GM18505 (cell line): ENCODE data around the gene EHBP1L1.

Source experiments
- ATAC-seq: cut with Tn5 transposase; IDR thresholded peaks from one replicate; pipeline ENCODE4 v1.9.1; 2021; ENCODE audit not compliant: unreplicated experiment
- POLR2A ChIP-seq: IDR thresholded peaks from 4 replicates; pipeline ENCODE4 v1.6.1; 2011; ENCODE audit warnings: borderline replicate concordance; ENCODE audit not compliant: insufficient read depth, insufficient read length; ENCODE audit errors: extremely low read depth

The EHBP1L1 gene

DNA sequence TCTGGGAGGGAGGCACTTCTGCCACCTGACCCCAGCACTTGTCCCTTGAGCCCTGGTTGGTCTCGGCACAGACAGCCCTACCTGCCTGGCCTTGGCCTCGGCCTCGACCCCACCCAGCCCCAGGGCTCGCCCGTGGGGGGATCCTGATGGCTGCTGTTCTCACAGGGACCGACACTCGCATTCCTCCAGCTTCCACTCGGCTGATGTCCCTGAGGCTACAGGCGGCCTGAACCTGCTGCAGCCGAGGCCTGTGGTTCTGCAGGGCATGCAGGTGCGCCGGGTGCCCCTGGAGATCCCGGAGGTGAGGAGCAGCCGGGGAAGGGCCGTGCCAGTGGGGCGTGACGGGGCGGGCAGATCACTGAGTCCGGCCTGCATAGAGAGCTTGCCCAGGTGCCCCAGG, 44.8 kb downstream of the EHBP1L1 start:
- TF ChIP-seq POLR2A, result no peak
- no peak for ATAC-seq

DNA sequence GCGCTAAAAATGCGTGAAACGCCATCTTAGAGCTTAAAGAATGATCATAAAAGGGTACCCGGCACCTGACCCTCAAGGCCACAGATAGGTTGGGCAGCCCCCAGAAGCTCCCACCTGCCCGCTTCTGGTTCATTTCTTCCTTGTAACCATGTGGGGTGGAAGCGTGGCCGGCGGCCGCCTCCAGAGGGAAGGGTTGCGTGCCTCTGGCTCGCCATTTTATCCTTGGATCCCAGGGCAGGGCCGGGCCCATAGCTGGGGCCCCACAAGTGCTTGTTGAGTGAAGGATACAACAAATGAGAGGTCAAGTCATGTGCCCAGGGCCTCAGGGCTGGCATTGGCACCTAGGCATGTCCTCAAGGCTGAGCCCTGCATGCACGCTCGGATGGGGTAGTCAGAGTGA, 45.6 kb downstream of the EHBP1L1 start:
- ATAC-seq, result no peak
- no peak for TF ChIP-seq POLR2A

DNA sequence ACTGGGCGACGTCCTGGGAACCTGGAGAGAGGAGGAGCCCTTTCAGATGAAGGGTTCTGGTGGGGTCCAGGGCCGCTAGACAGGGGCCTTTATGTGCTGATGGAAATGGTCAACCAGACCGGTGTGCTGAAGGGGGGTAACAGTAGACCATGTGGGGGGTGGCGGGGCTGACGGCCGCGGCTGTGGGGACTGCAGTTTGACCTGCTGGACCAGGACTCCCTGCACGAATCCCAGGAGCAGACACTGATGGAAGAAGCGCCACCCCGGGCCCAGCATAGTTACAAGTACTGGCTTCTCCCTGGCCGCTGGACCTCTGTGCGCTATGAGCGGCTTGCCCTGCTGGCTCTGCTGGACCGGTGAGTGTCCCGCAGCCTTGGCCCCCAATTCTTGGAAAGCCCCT, 46.2 kb downstream of the EHBP1L1 start:
- ATAC-seq, result no peak
- TF ChIP-seq POLR2A, result no peak

DNA sequence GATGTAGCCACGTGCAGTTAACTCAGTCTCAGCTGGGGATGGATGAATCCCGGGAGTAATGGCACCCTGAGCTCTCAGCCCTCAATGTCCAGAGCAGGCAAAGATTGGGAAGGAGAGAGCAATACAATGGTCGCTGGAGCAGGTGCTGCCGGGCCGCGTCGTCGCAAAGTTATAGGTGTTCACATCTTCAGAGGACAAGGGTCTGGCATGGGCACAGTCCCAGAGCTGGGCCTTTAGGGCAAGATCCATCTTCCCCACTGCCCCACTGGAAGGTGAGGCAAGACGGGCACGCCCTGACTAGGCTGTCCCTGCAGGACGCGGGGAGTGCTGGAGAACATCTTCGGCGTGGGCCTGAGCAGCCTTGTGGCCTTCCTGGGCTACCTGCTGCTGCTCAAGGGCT, 47.3 kb downstream of the EHBP1L1 start:
- ATAC-seq, result no peak
- TF ChIP-seq POLR2A, result no peak

DNA sequence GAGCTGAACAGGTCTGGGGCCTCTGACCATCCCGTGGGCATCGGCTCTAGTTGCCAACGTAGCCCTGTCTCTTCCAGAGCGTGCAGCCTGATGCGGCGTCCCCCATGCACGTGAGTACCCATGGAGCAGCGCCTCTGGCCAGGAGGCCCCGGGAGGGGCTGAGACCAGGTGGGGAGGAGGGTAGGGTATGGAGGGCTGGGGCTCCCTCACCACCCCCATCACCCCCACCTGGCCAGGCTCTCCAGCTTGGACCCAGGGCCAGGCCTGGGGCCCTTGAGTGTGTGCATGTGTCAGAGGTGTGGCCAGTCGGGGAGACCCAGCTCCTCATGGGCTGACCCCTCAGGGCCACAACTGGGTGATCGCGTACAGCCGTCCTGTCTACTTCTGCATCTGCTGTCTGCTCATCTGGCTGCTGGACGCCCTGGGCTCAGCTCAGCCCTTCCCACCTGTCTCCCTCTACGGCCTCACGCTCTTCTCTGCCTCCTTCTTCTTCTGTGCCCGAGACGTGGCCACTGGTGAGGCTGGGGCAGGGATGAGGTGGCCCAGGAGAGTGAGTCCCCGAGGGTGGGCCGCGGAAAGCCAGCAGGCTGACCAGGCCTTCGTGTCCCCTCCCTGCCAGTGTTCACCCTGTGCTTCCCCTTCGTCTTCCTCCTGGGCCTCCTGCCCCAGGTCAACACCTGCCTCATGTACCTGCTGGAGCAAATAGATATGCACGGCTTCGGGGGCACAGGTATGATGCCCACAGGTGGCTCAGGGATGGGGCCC, 48.2 kb downstream of the EHBP1L1 start:
- ATAC-seq, result no peak
- no peak for TF ChIP-seq POLR2A

DNA sequence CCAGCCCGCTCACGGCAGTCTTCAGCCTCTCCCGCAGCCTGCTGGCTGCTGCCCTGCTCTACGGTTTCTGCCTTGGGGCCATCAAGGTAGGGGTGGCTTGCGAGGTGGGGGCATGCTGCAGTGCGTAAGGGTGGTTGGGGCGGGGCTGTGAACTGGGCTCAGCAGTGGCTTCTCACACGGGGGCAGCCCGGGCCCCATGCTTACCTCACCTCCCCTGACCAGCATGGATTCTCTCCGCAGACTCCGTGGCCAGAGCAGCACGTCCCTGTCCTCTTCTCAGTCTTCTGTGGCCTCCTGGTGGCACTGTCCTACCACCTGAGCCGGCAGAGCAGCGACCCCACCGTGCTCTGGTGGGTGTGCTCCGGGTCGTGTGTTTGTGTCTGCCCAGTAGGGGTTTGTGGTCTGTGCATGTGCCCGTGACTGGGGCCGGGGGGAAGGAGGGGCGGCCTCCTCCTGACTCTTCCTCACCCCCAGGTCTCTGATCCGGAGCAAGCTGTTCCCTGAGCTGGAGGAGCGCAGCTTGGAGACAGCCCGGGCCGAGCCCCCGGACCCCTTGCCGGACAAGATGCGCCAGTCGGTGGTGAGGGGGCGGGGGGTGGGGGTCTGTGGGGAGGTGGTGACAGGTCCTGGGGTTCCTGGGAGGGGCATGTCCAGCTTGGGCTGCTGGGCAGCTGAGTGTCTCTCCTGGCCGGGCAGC, 49.2 kb downstream of the EHBP1L1 start:
- ATAC-seq, result no peak
- no peak for TF ChIP-seq POLR2A

DNA sequence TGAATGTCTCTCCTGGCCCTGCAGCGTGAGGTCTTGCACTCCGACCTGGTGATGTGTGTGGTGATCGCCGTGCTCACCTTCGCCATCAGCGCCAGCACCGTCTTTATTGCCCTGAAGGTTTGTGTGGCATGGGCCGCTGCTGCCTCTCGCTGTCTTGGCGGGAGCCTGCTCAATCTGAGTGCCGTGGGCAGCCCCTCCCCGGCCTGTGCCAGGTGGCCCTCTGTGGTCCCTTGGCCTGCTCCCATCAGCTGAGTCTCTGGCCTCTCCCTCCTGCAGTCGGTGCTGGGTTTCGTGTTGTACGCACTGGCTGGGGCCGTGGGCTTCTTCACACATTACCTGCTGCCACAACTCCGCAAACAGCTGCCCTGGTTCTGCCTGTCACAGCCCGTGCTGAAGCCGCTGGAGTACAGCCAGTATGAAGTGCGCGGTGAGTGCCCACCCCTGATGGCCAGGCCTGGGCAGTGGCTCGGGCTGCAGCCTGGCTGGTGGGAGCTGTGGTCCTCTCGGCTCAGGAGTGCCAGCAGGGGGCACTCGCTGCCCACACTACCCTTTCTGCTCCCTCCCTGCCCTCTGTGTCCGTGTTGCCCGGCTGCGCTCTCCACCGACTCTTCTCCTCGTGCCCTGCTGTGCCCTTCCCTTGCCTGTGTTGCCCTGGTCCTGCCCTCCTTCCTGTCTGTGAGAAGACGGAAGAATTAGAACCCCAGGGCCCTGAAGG, 49.9 kb downstream of the EHBP1L1 start:
- no peak for TF ChIP-seq POLR2A
- ATAC-seq, result no peak

DNA sequence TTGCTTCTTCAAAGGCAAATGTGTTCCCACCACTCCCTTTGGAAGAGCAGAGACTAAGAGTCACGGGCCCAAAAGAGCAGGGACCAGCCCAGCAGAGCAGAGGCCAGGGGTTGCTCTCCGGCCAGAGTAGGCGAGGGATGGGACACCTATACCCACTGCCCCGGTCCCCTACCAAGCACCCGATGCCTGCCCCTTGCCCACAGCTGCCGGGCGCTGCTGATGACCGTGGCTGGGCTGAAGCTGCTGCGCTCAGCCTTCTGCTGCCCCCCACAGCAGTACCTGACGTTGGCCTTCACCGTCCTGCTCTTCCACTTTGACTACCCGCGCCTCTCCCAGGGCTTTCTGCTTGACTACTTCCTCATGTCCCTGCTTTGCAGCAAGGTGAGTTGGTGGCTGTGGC, 51.3 kb downstream of the EHBP1L1 start:
- no peak for TF ChIP-seq POLR2A
- no peak for ATAC-seq

DNA sequence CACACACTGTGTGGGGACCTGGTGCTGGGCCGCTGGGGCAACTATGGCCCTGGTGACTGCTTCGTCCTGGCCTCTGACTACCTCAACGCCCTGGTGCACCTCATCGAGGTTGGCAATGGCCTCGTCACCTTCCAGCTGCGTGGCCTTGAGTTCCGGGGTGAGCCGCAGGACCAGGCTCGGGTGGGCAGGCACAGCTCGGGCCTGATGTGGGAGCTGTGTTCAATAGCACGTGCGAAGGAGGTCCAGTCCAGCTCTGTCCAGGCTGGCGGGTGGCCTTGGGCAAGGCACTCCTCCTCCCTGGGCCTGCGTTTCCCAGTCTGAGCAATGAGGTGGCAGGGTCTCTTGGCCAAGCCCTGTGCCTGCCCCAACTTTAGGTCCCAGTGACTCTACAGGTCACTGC, 53.7 kb downstream of the EHBP1L1 start:
- no peak for ATAC-seq
- no peak for TF ChIP-seq POLR2A

DNA sequence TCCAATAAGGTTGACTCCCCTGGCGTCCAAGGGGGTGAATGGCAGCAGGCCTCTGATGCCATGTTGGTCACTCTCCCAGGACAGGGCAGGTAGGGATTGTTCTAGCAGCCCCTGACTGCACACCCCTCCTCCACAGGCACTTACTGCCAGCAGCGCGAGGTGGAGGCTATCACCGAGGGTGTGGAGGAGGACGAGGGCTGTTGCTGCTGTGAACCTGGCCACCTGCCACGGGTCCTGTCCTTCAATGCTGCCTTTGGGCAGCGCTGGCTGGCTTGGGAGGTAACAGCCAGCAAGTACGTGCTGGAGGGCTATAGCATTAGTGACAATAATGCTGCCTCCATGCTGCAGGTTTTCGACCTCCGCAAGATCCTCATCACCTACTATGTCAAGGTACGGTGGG, 54.4 kb downstream of the EHBP1L1 start:
- ATAC-seq, result no peak
- no peak for TF ChIP-seq POLR2A

DNA sequence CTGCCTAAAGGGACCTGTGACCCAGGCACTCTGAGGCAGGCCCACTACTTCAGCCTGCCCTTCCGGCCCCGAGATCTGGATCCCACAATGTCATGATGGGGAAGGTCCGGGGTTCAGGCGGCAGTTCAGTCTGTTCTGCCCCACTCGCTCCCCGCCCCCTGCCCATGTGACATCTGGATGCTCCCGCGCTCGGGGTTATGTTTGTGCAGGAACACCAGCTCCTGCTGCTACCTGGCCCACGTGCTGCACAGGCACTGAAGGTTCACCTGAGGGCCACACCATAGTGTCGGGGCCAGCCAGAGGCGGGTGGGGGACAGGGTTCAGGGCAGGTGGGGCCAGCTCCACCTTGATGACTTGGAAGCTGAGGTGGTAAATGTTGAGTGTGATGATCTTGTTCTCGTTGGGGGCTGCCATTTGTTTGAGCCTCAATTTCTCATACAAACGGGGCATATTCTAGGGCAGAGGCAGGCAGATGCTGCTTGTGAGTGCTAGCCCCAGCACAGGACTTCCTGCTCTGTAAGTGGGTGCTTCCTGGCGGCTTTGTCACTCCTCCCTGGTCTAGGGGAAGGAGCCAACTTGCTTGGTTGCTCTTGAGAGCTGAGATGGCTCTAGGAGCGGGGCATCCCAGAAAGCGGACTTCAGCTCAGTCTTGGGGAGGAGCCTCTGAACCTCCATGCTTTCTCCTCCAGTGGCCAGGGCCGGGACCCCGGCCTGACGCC, 57.7 kb downstream of the EHBP1L1 start:
- no peak for TF ChIP-seq POLR2A
- ATAC-seq, result no peak

DNA sequence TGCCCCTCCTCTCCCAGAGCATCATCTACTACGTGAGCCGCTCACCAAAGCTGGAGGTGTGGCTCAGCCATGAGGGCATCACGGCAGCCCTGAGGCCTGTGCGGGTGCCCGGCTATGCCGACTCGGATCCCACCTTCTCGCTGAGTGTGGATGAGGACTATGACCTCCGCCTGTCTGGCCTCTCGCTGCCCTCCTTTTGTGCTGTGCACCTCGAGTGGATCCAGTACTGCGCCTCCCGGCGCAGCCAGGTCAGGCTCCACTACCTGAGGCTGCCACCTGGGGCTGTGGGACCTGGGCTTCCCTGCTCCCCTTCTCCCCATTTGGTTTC, 58.2 kb downstream of the EHBP1L1 start:
- TF ChIP-seq POLR2A, result no peak
- no peak for ATAC-seq

DNA sequence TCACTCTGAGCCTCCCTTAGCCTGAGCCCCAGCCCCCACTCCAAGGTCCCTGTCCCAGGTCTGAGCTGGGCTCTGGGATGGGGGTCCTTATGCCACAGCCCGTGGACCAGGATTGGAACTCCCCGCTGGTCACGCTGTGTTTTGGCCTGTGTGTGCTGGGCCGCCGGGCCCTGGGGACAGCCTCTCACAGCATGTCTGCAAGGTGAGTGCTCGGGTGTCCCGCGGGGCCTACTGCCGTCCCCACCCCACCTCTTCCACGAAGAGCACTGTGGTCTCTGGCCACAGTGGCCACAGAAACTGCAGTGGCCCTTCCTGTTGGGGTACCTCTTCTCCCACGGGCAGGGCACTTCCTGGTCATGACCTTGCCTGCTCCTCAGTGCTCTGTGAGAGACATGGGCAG, 58.6 kb downstream of the EHBP1L1 start:
- TF ChIP-seq POLR2A, result no peak
- no peak for ATAC-seq
